SK-N-MC (cell line): ENCODE data around the gene CCL28.
"Not testable (repeated sequence)": the region's sequence is repeated elsewhere in the genome, so short reads cannot be mapped to it uniquely, and the experiment has no call there.

ENCODE experiments used
- EZH2 ChIP-seq: fragments of 200-600 bp; sonication (generic); IDR thresholded peaks from one replicate; pipeline ENCODE4 v1.6.1; 2017; ENCODE audit warnings: antibody characterized with exemption
- POLR2AphosphoS5 ChIP-seq: IDR thresholded peaks from 2 replicates; pipeline ENCODE4 v1.6.1; 2012; ENCODE audit warnings: mild to moderate bottlenecking, low read depth, low read length, borderline replicate concordance

GRCh38 chr5:43423086-43423485 lies 10.9 kb upstream of the CCL28 start:
- TF ChIP-seq EZH2, POLR2AphosphoS5: not testable (repeated sequence)
